WTC11 (cell line): Measurements from ENCODE around the gene ADCY2. TPM values are rescaled to one million over a fixed set of nuclear protein-coding genes. Genes with fewer than 3 reads are reported as not detected.

Experiments
- ATAC-seq: fragments of 200-7000 bp; cut with Tn5 transposase; 2 replicates; pipeline ENCODE4 v1.10.0; 2021; ENCODE audit warnings: mild to moderate bottlenecking, moderate library complexity
- CTCF ChIA-PET: fragments of 300-600 bp; sonication (Branson Sonifier 250); formaldehyde crosslinking; loops from one replicate; lab custom pipeline; 2021; ENCODE audit warnings: antibody characterized with exemption; lab: Charles Lee
- POLR2A ChIA-PET: fragments of 350-600 bp; sonication (Branson Sonifier 250); formaldehyde crosslinking; loops from one replicate; lab custom pipeline; 2021; ENCODE audit warnings: antibody characterized with exemption; lab: Charles Lee
- DNase-seq: peaks from one replicate; pipeline ENCODE4 v3.0.0; 2021; ENCODE audit warnings: low spot score
- H3K27ac Mint-ChIP-seq: 2 replicates; pipeline ENCODE4 v1.8.0; 2021; ENCODE audit warnings: mixed read lengths
- H3K27me3 Mint-ChIP-seq: 2 replicates; pipeline ENCODE4 v1.8.0; 2021; ENCODE audit warnings: low read depth, mild to moderate bottlenecking, moderate library complexity, mixed read lengths
- H3K36me3 Mint-ChIP-seq: 2 replicates; pipeline ENCODE4 v1.8.0; 2021; ENCODE audit warnings: mixed read lengths
- H3K4me1 Mint-ChIP-seq: 2 replicates; pipeline ENCODE4 v1.8.0; 2022; ENCODE audit warnings: mixed read lengths
- H3K4me3 Mint-ChIP-seq: 2 replicates; pipeline ENCODE4 v1.8.0; 2021; ENCODE audit warnings: mild to moderate bottlenecking, moderate library complexity, mixed read lengths
- H3K9me3 Mint-ChIP-seq: 2 replicates; pipeline ENCODE4 v1.8.0; 2021; ENCODE audit warnings: mixed read lengths
- ATF2 ChIP-seq: sonication (generic); formaldehyde crosslinking; IDR thresholded peaks from 2 replicates; pipeline ENCODE4 v1.8.1; 2022; ENCODE audit warnings: low read depth, missing genetic modification reagents, borderline replicate concordance
- ATF6 ChIP-seq: sonication (generic); formaldehyde crosslinking; IDR thresholded peaks from 2 replicates; pipeline ENCODE4 v1.8.1; 2023; ENCODE audit warnings: mild to moderate bottlenecking, missing genetic modification reagents
- CBFB ChIP-seq: sonication (generic); formaldehyde crosslinking; IDR thresholded peaks from 2 replicates; pipeline ENCODE4 v1.8.1; 2022; ENCODE audit warnings: mild to moderate bottlenecking, low read depth, missing genetic modification reagents
- CREM ChIP-seq: sonication (generic); formaldehyde crosslinking; IDR thresholded peaks from 2 replicates; pipeline ENCODE4 v1.8.1; 2022; ENCODE audit warnings: mild to moderate bottlenecking, missing genetic modification reagents, moderate library complexity
- CTCF ChIP-seq: fragments of 200-600 bp; IDR thresholded peaks from 2 replicates; pipeline ENCODE4 v1.8.0; 2022; ENCODE audit warnings: antibody characterized with exemption
- E2F1 ChIP-seq: sonication (generic); formaldehyde crosslinking; IDR thresholded peaks from 2 replicates; pipeline ENCODE4 v1.8.0; 2022; ENCODE audit warnings: mild to moderate bottlenecking, missing genetic modification reagents
- ETV6 ChIP-seq: sonication (generic); formaldehyde crosslinking; IDR thresholded peaks from 2 replicates; pipeline ENCODE4 v1.8.1; 2022; ENCODE audit warnings: mild to moderate bottlenecking, missing genetic modification reagents
- FOXK1 ChIP-seq: sonication (generic); formaldehyde crosslinking; IDR thresholded peaks from 2 replicates; pipeline ENCODE4 v1.8.0; 2022; ENCODE audit warnings: mild to moderate bottlenecking, moderate library complexity, missing genetic modification reagents
- GRHL2 ChIP-seq: fragments of 250-450 bp; sonication (Bioruptor Pico); IDR thresholded peaks from 2 replicates; pipeline ENCODE4 v1.8.0; 2022; ENCODE audit warnings: mild to moderate bottlenecking, moderate library complexity; ENCODE audit not compliant: insufficient replicate concordance, severe bottlenecking
- GTF2I ChIP-seq: fragments of 250-450 bp; sonication (Bioruptor Pico); conservative IDR thresholded peaks from 2 replicates; pipeline ENCODE4 v1.4.0; 2021; ENCODE audit warnings: mild to moderate bottlenecking
- KAT7 ChIP-seq: sonication (generic); formaldehyde crosslinking; IDR thresholded peaks from 2 replicates; pipeline ENCODE4 v1.8.1; 2023; ENCODE audit warnings: missing genetic modification reagents, mild to moderate bottlenecking, borderline replicate concordance
- MAX ChIP-seq: sonication (generic); formaldehyde crosslinking; IDR thresholded peaks from 2 replicates; pipeline ENCODE4 v1.8.0; 2022; ENCODE audit warnings: mild to moderate bottlenecking, missing genetic modification reagents
- NFYB ChIP-seq: sonication (generic); formaldehyde crosslinking; conservative IDR thresholded peaks from 2 replicates; pipeline ENCODE4 v1.8.0; 2022; ENCODE audit warnings: low read depth, missing genetic modification reagents
- PRDM15 ChIP-seq: sonication (generic); formaldehyde crosslinking; IDR thresholded peaks from 2 replicates; pipeline ENCODE4 v1.8.0; 2022; ENCODE audit warnings: missing genetic modification reagents
- SMAD3 ChIP-seq: sonication (generic); formaldehyde crosslinking; IDR thresholded peaks from 2 replicates; pipeline ENCODE4 v1.8.0; 2022; ENCODE audit warnings: missing genetic modification reagents, mild to moderate bottlenecking, borderline replicate concordance
- SOX15 ChIP-seq: fragments of 250-450 bp; sonication (Bioruptor Pico); IDR thresholded peaks from 2 replicates; pipeline ENCODE4 v1.9.0; 2021; ENCODE audit warnings: mild to moderate bottlenecking
- TCF7 ChIP-seq: sonication (generic); formaldehyde crosslinking; IDR thresholded peaks from 2 replicates; pipeline ENCODE4 v1.8.0; 2022; ENCODE audit warnings: mild to moderate bottlenecking, low read depth, missing genetic modification reagents, moderate library complexity
- TEAD1 ChIP-seq: sonication (generic); formaldehyde crosslinking; IDR thresholded peaks from 2 replicates; pipeline ENCODE4 v1.8.0; 2022; ENCODE audit warnings: mild to moderate bottlenecking, missing genetic modification reagents
- ZNF138 ChIP-seq: sonication (generic); formaldehyde crosslinking; conservative IDR thresholded peaks from 2 replicates; pipeline ENCODE4 v1.8.1; 2022; ENCODE audit warnings: mild to moderate bottlenecking, moderate library complexity, missing genetic modification reagents
- ZNF232 ChIP-seq: sonication (generic); formaldehyde crosslinking; IDR thresholded peaks from 2 replicates; pipeline ENCODE4 v1.8.0; 2022; ENCODE audit warnings: mild to moderate bottlenecking, missing genetic modification reagents
- ZNF317 ChIP-seq: sonication (generic); formaldehyde crosslinking; IDR thresholded peaks from 2 replicates; pipeline ENCODE4 v1.8.1; 2023; ENCODE audit warnings: low read depth, mild to moderate bottlenecking, moderate library complexity, missing genetic modification reagents, borderline replicate concordance
- ZNF425 ChIP-seq: fragments of 250-450 bp; sonication (Bioruptor Pico); conservative IDR thresholded peaks from 2 replicates; pipeline ENCODE4 v1.9.0; 2021; ENCODE audit warnings: mild to moderate bottlenecking
- total RNA-seq: library from RNA; stranded (reverse); gene quantifications from 3 replicates; pipeline ENCODE4 v1.2.3, GENCODE V29; 2021

The ADCY2 gene
- total RNA-seq, 1 experiment from 2014 or later = 142 TPM

- TF ChIP-seq ZNF425 (CRISPR knock-in tag) (no peak), ZNF138 (CRISPR knock-in tag) (no peak), GTF2I (CRISPR knock-in tag) (no peak), ATF2 (CRISPR knock-in tag) (no peak)
Observed at GRCh38 chr5:7492371-7492770, 96.4 kb downstream of the ADCY2 start (continued).

- ATAC-seq (no peak), DNase-seq (no peak)
- Mint-ChIP-seq H3K4me3 (no peak overlapping the region), H3K9me3 (peaks cover 18% of the 10 kb centered on the region), H3K36me3 (peaks cover 19% of the 10 kb centered on the region), H3K27ac (no peak overlapping the region), H3K27me3 (no peaks in the 10 kb centered on the region), H3K4me1 (peaks cover 21% of the 10 kb centered on the region)
- CTCF ChIA-PET = interaction anchor here (1.1 to 1.5 kb wide), 2 partner anchors 19 to 253 kb away, joined by 3 to 4 read pairs; no protein-coding TSS in a partner anchor
- POLR2A ChIA-PET = no interaction called here
- TF ChIP-seq CBFB (CRISPR knock-in tag) (no peak), TEAD1 (CRISPR knock-in tag) (no peak), FOXK1 (no peak), GRHL2 (CRISPR knock-in tag) (no peak), ZNF317 (CRISPR knock-in tag) (no peak), PRDM15 (CRISPR knock-in tag) (no peak), SMAD3 (CRISPR knock-in tag) (no peak), E2F1 (no peak), CREM (CRISPR knock-in tag) (no peak), NFYB (CRISPR knock-in tag) (no peak), CTCF (no peak), ETV6 (CRISPR knock-in tag) (no peak), TCF7 (CRISPR knock-in tag) (no peak), MAX (CRISPR knock-in tag) (no peak), SOX15 (CRISPR knock-in tag) (no peak), ATF6 (no peak), ZNF232 (CRISPR knock-in tag) (no peak), KAT7 (CRISPR knock-in tag) (no peak)
Observed at GRCh38 chr5:7493081-7493480, 97.1 kb downstream of the ADCY2 start.
